SK-N-SH (cell line): Measurements from ENCODE around the gene COG2. TPM values are rescaled to one million over a fixed set of nuclear protein-coding genes. Genes with fewer than 3 reads are reported as not detected.

Experiments
- CTCF ChIA-PET: fragments of 300-600, 350-600 bp; formaldehyde crosslinking; extraction: SDS; loops from one replicate; lab custom pipeline; 2021; lab: Yijun Ruan, JAX
- POLR2A ChIA-PET: fragments of 350-600 bp; sonication (Branson Sonifier 250); formaldehyde crosslinking; extraction: SDS; loops from one replicate; lab custom pipeline; 2020; ENCODE audit warnings: antibody characterized with exemption, inconsistent platforms; lab: Yijun Ruan, JAX
- DNase-seq: peaks from one replicate; pipeline ENCODE4 v3.0.0; 2012
- H2AFZ ChIP-seq: fragments of 200-600 bp; sonication (generic); 2 replicates; pipeline ENCODE4 v1.8.1; 2016; ENCODE audit warnings: antibody characterized with exemption, mild to moderate bottlenecking, low read depth
- H3F3A ChIP-seq: fragments of 200-600 bp; sonication (generic); replicated peaks from 2 replicates; pipeline ENCODE3; 2016; ENCODE audit warnings: antibody characterized with exemption, mild to moderate bottlenecking; ENCODE audit not compliant: insufficient read depth
- H3K27ac ChIP-seq, 2 experiments: fragments of 200-500 bp in 1 of 2; fragments of 200-600 bp in 1 of 2; sonication (Bioruptor generic) in 1 of 2; sonication (generic), shearing (Covaris generic) in 1 of 2; 2 replicates each; pipeline versions ENCODE4 v1.5.1 to v1.6.1; 2014 to 2016; ENCODE audit warnings: low read depth in 2 of 2, inconsistent platforms in 1 of 2, low read length in 1 of 2, mild to moderate bottlenecking in 1 of 2, mixed read lengths in 1 of 2
- H3K27me3 ChIP-seq: fragments of 200-600 bp; sonication (generic), shearing (Covaris generic); 2 replicates; pipeline ENCODE4 v1.6.1; 2016; ENCODE audit warnings: mixed run types; ENCODE audit not compliant: insufficient read depth
- H3K36me3 ChIP-seq, 2 experiments: fragments of 200-500 bp in 1 of 2; fragments of 200-600 bp in 1 of 2; sonication (Bioruptor generic) in 1 of 2; sonication (generic) in 1 of 2; replicated peaks in 1 of 2; 2 replicates each; pipeline versions ENCODE3 to v1.5.1; 2014 to 2016; ENCODE audit warnings: low read length in 1 of 2, mild to moderate bottlenecking in 1 of 2; ENCODE audit not compliant: insufficient read depth in 2 of 2, control insufficient read depth in 1 of 2
- H3K4me1 ChIP-seq, 2 experiments: fragments of 200-500 bp in 1 of 2; fragments of 200-600 bp in 1 of 2; sonication (Bioruptor generic) in 1 of 2; sonication (generic), shearing (Covaris generic) in 1 of 2; 2 replicates each; pipeline versions ENCODE4 v1.5.1 to v1.6.1; 2014 to 2016; ENCODE audit warnings: low read depth in 1 of 2, low read length in 1 of 2, mixed run types in 1 of 2; ENCODE audit not compliant: insufficient read depth in 2 of 2, control insufficient read depth in 1 of 2
- H3K4me2 ChIP-seq: fragments of 200-600 bp; sonication (generic), shearing (Covaris generic); 2 replicates; pipeline ENCODE4 v1.6.1; 2017; ENCODE audit warnings: mixed run types
- H3K4me3 ChIP-seq, 2 experiments: fragments of 200-500 bp in 1 of 2; fragments of 200-600 bp in 1 of 2; sonication (Bioruptor generic) in 1 of 2; sonication (generic), shearing (Covaris generic) in 1 of 2; 2 replicates each; pipeline versions ENCODE4 v1.5.1 to v1.8.1; 2014 to 2016; ENCODE audit warnings: low read depth in 2 of 2, inconsistent platforms in 1 of 2, low read length in 1 of 2, mild to moderate bottlenecking in 1 of 2, mixed read lengths in 1 of 2, moderate library complexity in 1 of 2
- H3K79me2 ChIP-seq: fragments of 200-600 bp; sonication (generic); 2 replicates; pipeline ENCODE4 v1.8.1; 2017; ENCODE audit warnings: mild to moderate bottlenecking; ENCODE audit not compliant: insufficient read depth
- H3K9ac ChIP-seq: fragments of 200-600 bp; sonication (generic); 2 replicates; pipeline ENCODE4 v1.6.1; 2017; ENCODE audit warnings: mixed run types
- H3K9me2 ChIP-seq: fragments of 200-600 bp; sonication (generic); 2 replicates; pipeline ENCODE4 v1.6.1; 2017; ENCODE audit warnings: mixed run types
- H3K9me3 ChIP-seq: fragments of 200-600 bp; sonication (generic); 2 replicates; pipeline ENCODE4 v1.6.1; 2017; ENCODE audit warnings: mixed run types, mild to moderate bottlenecking, moderate library complexity
- H4K20me1 ChIP-seq: fragments of 200-600 bp; sonication (generic); 2 replicates; pipeline ENCODE4 v1.6.1; 2017; ENCODE audit warnings: mild to moderate bottlenecking, mixed run types; ENCODE audit not compliant: insufficient read depth
- ELF1 ChIP-seq: IDR thresholded peaks from 2 replicates; pipeline ENCODE4 v1.4.0; 2012
- EP300 ChIP-seq, 2 experiments: IDR thresholded peaks; 2 replicates each; pipeline versions ENCODE4 v1.4.0 to v1.6.1; 2012; ENCODE audit warnings: borderline replicate concordance in 1 of 2, low read depth in 1 of 2, low read length in 1 of 2
- EZH2phosphoT487 ChIP-seq: fragments of 200-600 bp; sonication (generic); IDR thresholded peaks from 2 replicates; pipeline ENCODE4 v1.6.1; 2017; ENCODE audit warnings: low read depth, mixed run types, mild to moderate bottlenecking, antibody characterized with exemption, moderate library complexity, borderline replicate concordance
- FOXJ3 ChIP-seq: sonication (generic); formaldehyde crosslinking; IDR thresholded peaks from 2 replicates; pipeline ENCODE4 v1.5.1; 2020; ENCODE audit warnings: mild to moderate bottlenecking, missing genetic modification reagents
- FOXM1 ChIP-seq: IDR thresholded peaks from 2 replicates; pipeline ENCODE4 v1.4.0; 2012; ENCODE audit warnings: low read depth, mild to moderate bottlenecking
- GATA2 ChIP-seq: sonication (generic); formaldehyde crosslinking; IDR thresholded peaks from 2 replicates; pipeline ENCODE4 v1.5.0; 2020; ENCODE audit warnings: mild to moderate bottlenecking, missing genetic modification reagents
- MEF2A ChIP-seq: IDR thresholded peaks from 2 replicates; pipeline ENCODE4 v1.4.0; 2012; ENCODE audit warnings: low read depth, borderline replicate concordance
- POLR2AphosphoS5 ChIP-seq: IDR thresholded peaks from 2 replicates; pipeline ENCODE4 v1.6.1; 2012; ENCODE audit warnings: low read depth, low read length
- TAF1 ChIP-seq: IDR thresholded peaks from 2 replicates; pipeline ENCODE4 v1.6.1; 2012; ENCODE audit warnings: low read depth, mild to moderate bottlenecking, low read length, moderate library complexity, borderline replicate concordance
- TCF12 ChIP-seq: IDR thresholded peaks from 2 replicates; pipeline ENCODE4 v1.4.0; 2012
- TEAD4 ChIP-seq: IDR thresholded peaks from 2 replicates; pipeline ENCODE4 v1.4.0; 2012; ENCODE audit warnings: mild to moderate bottlenecking, borderline replicate concordance; ENCODE audit not compliant: insufficient read depth
- YY1 ChIP-seq: IDR thresholded peaks from 2 replicates; pipeline ENCODE4 v1.4.0; 2012; ENCODE audit warnings: low read depth, mild to moderate bottlenecking
- WGBS: methylation state at CpG from one replicate; pipeline ENCODE4 v1.1.6; 2017; ENCODE audit warnings: low lambda C conversion rate; 5-methylcytosine and 5-hydroxymethylcytosine counted together
- polyA plus RNA-seq, 3 experiments: library from polyadenylated mRNA; depleted of rRNA; stranded (reverse); fragments of >200 nt; gene quantifications; 2 replicates each; pipeline ENCODE4 v1.2.3, GENCODE V29; 2012
- TF ChIP-seq, protein P1 (sequence below): IDR thresholded peaks from 2 replicates; pipeline ENCODE4; 2012
- TF ChIP-seq, protein P2 (sequence below): IDR thresholded peaks from 2 replicates; pipeline ENCODE4 v1.6.1; 2012; ENCODE audit warnings: mild to moderate bottlenecking, low read depth, low read length, moderate library complexity

Gene COG2
- polyA plus RNA-seq, 1 of the 3 experiments (the other 2 are of a cell fraction), result 11.0 TPM

DNA sequence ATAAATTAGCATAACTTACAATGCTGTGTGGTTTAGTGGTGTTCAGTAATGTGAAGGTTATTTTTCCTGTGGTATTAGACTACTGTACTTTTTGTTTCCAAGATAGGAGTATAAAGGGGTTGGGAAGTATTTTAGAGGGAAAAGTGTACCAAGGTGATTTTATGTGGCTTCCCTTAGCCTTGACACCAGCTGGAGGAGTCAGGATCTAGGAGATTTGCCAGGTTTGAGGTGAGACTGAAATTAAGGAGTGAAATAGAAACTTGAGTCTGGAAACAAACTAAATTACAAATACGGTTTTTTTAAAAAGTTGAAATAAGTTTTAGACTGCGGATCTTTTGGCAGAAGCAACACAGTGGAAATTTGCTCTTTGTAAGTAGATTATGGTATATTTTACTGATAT, 32.3 kb downstream of the COG2 start (continued):
- TF ChIP-seq, protein P1, sequence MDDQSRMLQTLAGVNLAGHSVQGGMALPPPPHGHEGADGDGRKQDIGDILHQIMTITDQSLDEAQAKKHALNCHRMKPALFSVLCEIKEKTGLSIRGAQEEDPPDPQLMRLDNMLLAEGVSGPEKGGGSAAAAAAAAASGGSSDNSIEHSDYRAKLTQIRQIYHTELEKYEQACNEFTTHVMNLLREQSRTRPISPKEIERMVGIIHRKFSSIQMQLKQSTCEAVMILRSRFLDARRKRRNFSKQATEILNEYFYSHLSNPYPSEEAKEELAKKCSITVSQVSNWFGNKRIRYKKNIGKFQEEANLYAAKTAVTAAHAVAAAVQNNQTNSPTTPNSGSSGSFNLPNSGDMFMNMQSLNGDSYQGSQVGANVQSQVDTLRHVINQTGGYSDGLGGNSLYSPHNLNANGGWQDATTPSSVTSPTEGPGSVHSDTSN, result no peak
- TF ChIP-seq EP300 (IDR thresholded peaks at IDR 0.05; ENCODE audit: borderline replicate concordance in 1 of 2, low read depth in 1 of 2, low read length in 1 of 2) (no peak), YY1 (no peak), POLR2AphosphoS5 (no peak), FOXM1 (no peak)

DNA sequence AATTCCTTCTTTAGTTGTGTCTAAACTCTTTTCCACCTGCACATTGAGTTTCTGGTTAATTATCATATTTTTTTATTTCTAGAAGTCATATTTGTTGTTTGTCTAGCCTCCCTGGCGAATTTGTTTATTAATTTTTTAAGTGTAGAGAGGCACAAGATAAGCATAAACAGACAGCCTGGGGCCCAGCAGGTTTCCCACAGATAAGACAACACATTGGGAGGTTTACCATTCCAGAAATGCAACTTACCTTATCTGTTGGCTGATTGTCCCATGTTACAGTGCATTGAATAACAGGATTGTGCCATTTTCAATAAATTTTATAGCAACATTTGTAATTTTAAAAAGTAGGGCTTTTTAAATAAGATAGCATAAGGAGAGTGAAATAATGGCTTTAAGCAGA, 34.9 kb downstream of the COG2 start:
- peaks cover 13 to 19% of the 10 kb centered on the region in 2 experiments for H3K4me1 ChIP-seq
- no peak overlapping the region for H3K27ac ChIP-seq
- H2AFZ ChIP-seq, result no peak overlapping the region
- H3K27me3 ChIP-seq, result no peaks in the 10 kb centered on the region
- CTCF ChIA-PET, result no interaction called here
- DNase-seq, result no peak
- WGBS, result 88% methylated on average over 1 of the region's 1 CpG
- H3K4me3 ChIP-seq, result no peak overlapping the region
- peaks cover 2% of the 10 kb centered on the region; the same call in 1 of the 2 replicates for H4K20me1 ChIP-seq
- H3K9me3 ChIP-seq, result no peaks in the 10 kb centered on the region
- H3K4me2 ChIP-seq, result no peak overlapping the region
- no peaks in the 10 kb centered on the region for H3K9me2 ChIP-seq
- peaks cover 44 to 90% of the 10 kb centered on the region in 2 experiments for H3K36me3 ChIP-seq
- TF ChIP-seq FOXJ3 (CRISPR knock-in tag) (no peak), MEF2A (no peak), TAF1 (no peak), GATA2 (no peak), ELF1 (no peak), TCF12 (no peak), YY1 (no peak), POLR2AphosphoS5 (no peak), EZH2phosphoT487 (no peak), TEAD4 (no peak)
- TF ChIP-seq, protein P2, sequence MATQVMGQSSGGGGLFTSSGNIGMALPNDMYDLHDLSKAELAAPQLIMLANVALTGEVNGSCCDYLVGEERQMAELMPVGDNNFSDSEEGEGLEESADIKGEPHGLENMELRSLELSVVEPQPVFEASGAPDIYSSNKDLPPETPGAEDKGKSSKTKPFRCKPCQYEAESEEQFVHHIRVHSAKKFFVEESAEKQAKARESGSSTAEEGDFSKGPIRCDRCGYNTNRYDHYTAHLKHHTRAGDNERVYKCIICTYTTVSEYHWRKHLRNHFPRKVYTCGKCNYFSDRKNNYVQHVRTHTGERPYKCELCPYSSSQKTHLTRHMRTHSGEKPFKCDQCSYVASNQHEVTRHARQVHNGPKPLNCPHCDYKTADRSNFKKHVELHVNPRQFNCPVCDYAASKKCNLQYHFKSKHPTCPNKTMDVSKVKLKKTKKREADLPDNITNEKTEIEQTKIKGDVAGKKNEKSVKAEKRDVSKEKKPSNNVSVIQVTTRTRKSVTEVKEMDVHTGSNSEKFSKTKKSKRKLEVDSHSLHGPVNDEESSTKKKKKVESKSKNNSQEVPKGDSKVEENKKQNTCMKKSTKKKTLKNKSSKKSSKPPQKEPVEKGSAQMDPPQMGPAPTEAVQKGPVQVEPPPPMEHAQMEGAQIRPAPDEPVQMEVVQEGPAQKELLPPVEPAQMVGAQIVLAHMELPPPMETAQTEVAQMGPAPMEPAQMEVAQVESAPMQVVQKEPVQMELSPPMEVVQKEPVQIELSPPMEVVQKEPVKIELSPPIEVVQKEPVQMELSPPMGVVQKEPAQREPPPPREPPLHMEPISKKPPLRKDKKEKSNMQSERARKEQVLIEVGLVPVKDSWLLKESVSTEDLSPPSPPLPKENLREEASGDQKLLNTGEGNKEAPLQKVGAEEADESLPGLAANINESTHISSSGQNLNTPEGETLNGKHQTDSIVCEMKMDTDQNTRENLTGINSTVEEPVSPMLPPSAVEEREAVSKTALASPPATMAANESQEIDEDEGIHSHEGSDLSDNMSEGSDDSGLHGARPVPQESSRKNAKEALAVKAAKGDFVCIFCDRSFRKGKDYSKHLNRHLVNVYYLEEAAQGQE, result no peak
- H3K79me2 ChIP-seq, result no peaks in the 10 kb centered on the region
- peaks cover 10% of the 10 kb centered on the region for H3F3A ChIP-seq
- no peak overlapping the region for H3K9ac ChIP-seq
- POLR2A ChIA-PET, result no interaction called here
